HEK293 (cell line): ENCODE results near the gene CRYAB.

ENCODE experiments used
- CTCF ChIA-PET: fragments of 350-600 bp; formaldehyde crosslinking; extraction: SDS; loops from one replicate; lab custom pipeline; 2021; ENCODE audit warnings: antibody characterized with exemption; lab: Yijun Ruan, JAX
- POLR2A ChIA-PET: fragments of 300-600 bp; formaldehyde crosslinking; extraction: SDS; loops from one replicate; lab custom pipeline; 2020; ENCODE audit warnings: antibody characterized with exemption, inconsistent platforms; lab: Yijun Ruan, JAX
- H3K27ac ChIP-seq: fragments of 200-500 bp; sonication (Bioruptor generic); 2 replicates; pipeline ENCODE4 v1.5.1; 2014; ENCODE audit warnings: low read depth, low read length, control low read depth, inconsistent platforms; ENCODE audit errors: extremely low read depth
- H3K36me3 ChIP-seq, 2 experiments: fragments of 200-500 bp in 1 of 2; sonication (Bioruptor generic) in 1 of 2; 1 replicate in 1 of 2; 2 replicates in 1 of 2; pipeline ENCODE4 v1.5.1; 2014 to 2017; ENCODE audit warnings: inconsistent platforms in 2 of 2, low read length in 2 of 2; ENCODE audit not compliant: control insufficient read depth in 2 of 2, insufficient read depth in 1 of 2
- H3K4me1 ChIP-seq: fragments of 200-500 bp; sonication (Bioruptor generic); 2 replicates; pipeline ENCODE4 v1.5.1; 2014; ENCODE audit warnings: mild to moderate bottlenecking, low read length, inconsistent platforms; ENCODE audit not compliant: control insufficient read depth, insufficient read depth
- H3K4me3 ChIP-seq: 2 replicates; pipeline ENCODE4 v1.5.1; 2011; ENCODE audit warnings: low read depth, mild to moderate bottlenecking, control low read depth, low read length, moderate library complexity
- H3K9me3 ChIP-seq: fragments of 200-500 bp; sonication (Bioruptor generic); 2 replicates; pipeline ENCODE4 v1.5.1; 2014; ENCODE audit warnings: low read depth, low read length, inconsistent platforms; ENCODE audit not compliant: control insufficient read depth, insufficient read depth
- ATF2 ChIP-seq: fragments of 450-650 bp; formaldehyde crosslinking; IDR thresholded peaks from 2 replicates; pipeline ENCODE4 v1.5.1; 2016; ENCODE audit warnings: missing biosample characterization, missing genetic modification characterization, low read depth
- EGR2 ChIP-seq: fragments of 450-650 bp; formaldehyde crosslinking; IDR thresholded peaks from 2 replicates; pipeline ENCODE4 v1.5.1; 2016; ENCODE audit warnings: low read depth, missing biosample characterization, missing genetic modification characterization
- GLI2 ChIP-seq: fragments of 450-650 bp; formaldehyde crosslinking; IDR thresholded peaks from 2 replicates; pipeline ENCODE4; 2017; ENCODE audit warnings: missing biosample characterization, missing genetic modification characterization, low read depth, borderline replicate concordance
- GLIS1 ChIP-seq: fragments of 450-650 bp; formaldehyde crosslinking; IDR thresholded peaks from 2 replicates; pipeline ENCODE4 v1.5.1; 2016; ENCODE audit warnings: missing biosample characterization, missing genetic modification characterization
- GLIS2 ChIP-seq: fragments of 450-650 bp; formaldehyde crosslinking; IDR thresholded peaks from 2 replicates; pipeline ENCODE4 v1.5.1; 2016; ENCODE audit warnings: missing biosample characterization, missing genetic modification characterization
- HOXC10 ChIP-seq: sonication (generic); formaldehyde crosslinking; IDR thresholded peaks from 2 replicates; pipeline ENCODE4 v1.8.1; 2023; ENCODE audit warnings: mild to moderate bottlenecking, missing genetic modification reagents
- KLF10 ChIP-seq: fragments of 450-650 bp; IDR thresholded peaks from 2 replicates; pipeline ENCODE4 v1.5.1; 2018; ENCODE audit warnings: missing biosample characterization, mild to moderate bottlenecking, missing genetic modification characterization
- MYNN ChIP-seq: fragments of 450-650 bp; formaldehyde crosslinking; IDR thresholded peaks from 2 replicates; pipeline ENCODE4 v1.5.1; 2016; ENCODE audit warnings: missing biosample characterization, missing genetic modification characterization, borderline replicate concordance
- PRDM4 ChIP-seq: fragments of 450-650 bp; formaldehyde crosslinking; IDR thresholded peaks from 2 replicates; pipeline ENCODE4 v1.5.1; 2017; ENCODE audit warnings: missing biosample characterization, missing genetic modification characterization
- SCRT2 ChIP-seq: fragments of 450-650 bp; formaldehyde crosslinking; IDR thresholded peaks from 2 replicates; pipeline ENCODE4 v1.5.1; 2016; ENCODE audit warnings: missing biosample characterization, missing genetic modification characterization
- SP3 ChIP-seq: fragments of 450-650 bp; formaldehyde crosslinking; IDR thresholded peaks from 2 replicates; pipeline ENCODE4 v1.5.1; 2016; ENCODE audit warnings: missing biosample characterization, missing genetic modification characterization
- SP7 ChIP-seq: fragments of 450-650 bp; formaldehyde crosslinking; IDR thresholded peaks from 2 replicates; pipeline ENCODE4 v1.5.1; 2016; ENCODE audit warnings: missing biosample characterization, missing genetic modification characterization
- TCF7L2 ChIP-seq: IDR thresholded peaks from 2 replicates; pipeline ENCODE4 v1.6.1; 2011; ENCODE audit warnings: low read depth, mild to moderate bottlenecking, inconsistent platforms, low read length, moderate library complexity, borderline replicate concordance
- ZBTB26 ChIP-seq: fragments of 450-650 bp; formaldehyde crosslinking; optimal IDR thresholded peaks from 2 replicates; pipeline ENCODE3; 2016; ENCODE audit warnings: missing biosample characterization, mild to moderate bottlenecking, missing genetic modification characterization
- ZNF132 ChIP-seq: fragments of 450-650 bp; formaldehyde crosslinking; IDR thresholded peaks from 2 replicates; pipeline ENCODE4 v1.5.1; 2017; ENCODE audit warnings: missing biosample characterization, missing genetic modification characterization, borderline replicate concordance
- ZNF146 ChIP-seq: fragments of 450-650 bp; formaldehyde crosslinking; IDR thresholded peaks from 2 replicates; pipeline ENCODE4 v1.5.1; 2016; ENCODE audit warnings: missing biosample characterization, missing genetic modification characterization
- ZNF169 ChIP-seq: fragments of 450-650 bp; formaldehyde crosslinking; IDR thresholded peaks from 2 replicates; pipeline ENCODE4 v1.5.1; 2016; ENCODE audit warnings: missing biosample characterization, missing genetic modification characterization
- ZNF23 ChIP-seq: fragments of 450-650 bp; formaldehyde crosslinking; IDR thresholded peaks from 2 replicates; pipeline ENCODE4 v1.5.1; 2016; ENCODE audit warnings: missing biosample characterization, missing genetic modification characterization, borderline replicate concordance
- ZNF248 ChIP-seq: fragments of 450-650 bp; formaldehyde crosslinking; IDR thresholded peaks from 2 replicates; pipeline ENCODE4 v1.5.1; 2017; ENCODE audit warnings: missing biosample characterization, missing genetic modification characterization
- ZNF26 ChIP-seq: fragments of 450-650 bp; formaldehyde crosslinking; IDR thresholded peaks from 2 replicates; pipeline ENCODE4 v1.5.1; 2016; ENCODE audit warnings: missing biosample characterization, missing genetic modification characterization
- ZNF292 ChIP-seq: fragments of 450-650 bp; formaldehyde crosslinking; IDR thresholded peaks from 2 replicates; pipeline ENCODE4 v1.5.1; 2016; ENCODE audit warnings: low read depth, missing biosample characterization, missing genetic modification characterization, borderline replicate concordance
- ZNF529 ChIP-seq: fragments of 450-650 bp; formaldehyde crosslinking; IDR thresholded peaks from 2 replicates; pipeline ENCODE4 v1.5.1; 2017; ENCODE audit warnings: missing genetic modification characterization, missing biosample characterization; ENCODE audit not compliant: insufficient replicate concordance
- ZNF560 ChIP-seq: fragments of 450-650 bp; formaldehyde crosslinking; IDR thresholded peaks from 2 replicates; pipeline ENCODE4 v1.5.1; 2017; ENCODE audit warnings: missing biosample characterization, missing genetic modification characterization, borderline replicate concordance
- ZNF610 ChIP-seq: fragments of 450-650 bp; formaldehyde crosslinking; IDR thresholded peaks from 2 replicates; pipeline ENCODE4 v1.5.1; 2016; ENCODE audit warnings: missing biosample characterization, missing genetic modification characterization, borderline replicate concordance
- ZNF624 ChIP-seq: fragments of 450-650 bp; formaldehyde crosslinking; IDR thresholded peaks from 2 replicates; pipeline ENCODE4 v1.5.1; 2017; ENCODE audit warnings: missing biosample characterization, missing genetic modification characterization
- ZNF639 ChIP-seq: fragments of 450-650 bp; formaldehyde crosslinking; IDR thresholded peaks from 2 replicates; pipeline ENCODE4 v1.5.1; 2016; ENCODE audit warnings: missing biosample characterization, missing genetic modification characterization
- ZNF654 ChIP-seq: fragments of 450-650 bp; formaldehyde crosslinking; IDR thresholded peaks from 2 replicates; pipeline ENCODE4 v1.5.1; 2016; ENCODE audit warnings: low read depth, missing biosample characterization, missing genetic modification characterization
- ZNF664 ChIP-seq: fragments of 450-650 bp; formaldehyde crosslinking; IDR thresholded peaks from 2 replicates; pipeline ENCODE4 v1.5.1; 2016; ENCODE audit warnings: missing biosample characterization, missing genetic modification characterization
- ZNF791 ChIP-seq: fragments of 450-650 bp; formaldehyde crosslinking; IDR thresholded peaks from 2 replicates; pipeline ENCODE4 v1.5.1; 2016; ENCODE audit warnings: missing biosample characterization, missing genetic modification characterization

The CRYAB gene

GRCh38 chr11:111871693-111872161 is 39.8 kb downstream of the CRYAB start (continued):
- no peak for TF ChIP-seq ZNF560 (tag by site-specific recombination)
- TF ChIP-seq ZNF26, result no peak
- no peak for TF ChIP-seq ZNF169 (tag by site-specific recombination)
- TF ChIP-seq TCF7L2, result no peak
- no peak for TF ChIP-seq PRDM4 (tag by site-specific recombination)
- TF ChIP-seq ZNF292 (tag by site-specific recombination), result no peak
- no peak for TF ChIP-seq GLI2 (tag by site-specific recombination)
- TF ChIP-seq GLIS2 (tag by site-specific recombination), result no peak
- 0 out of 2 replicates have a peak, but pooled peaks have one; percentile 6 for TF ChIP-seq SP7
- no peak for TF ChIP-seq ZNF132
- TF ChIP-seq ATF2 (tag by site-specific recombination), result no peak
- TF ChIP-seq ZNF146 (tag by site-specific recombination), result no peak
- no peak for TF ChIP-seq SCRT2 (tag by site-specific recombination)
- TF ChIP-seq ZNF248, result no peak

GRCh38 chr11:111870886-111871692 is 40.5 kb downstream of the CRYAB start, which contains the start of gene ALG9:
TSS of gene ALG9 (minus strand) at chr11:111871581. CDS start at chr11:111871482, 99 bp downstream.
- POLR2A ChIA-PET, result interaction anchor here (0.5 to 1.8 kb wide), 16 partner anchors 15 to 350 kb away, joined by 3 to 18 read pairs (median 3); no protein-coding TSS in a partner anchor
- H3K27ac ChIP-seq, result peak within 1 kb of the TSS; percentile 66; the same call in 1 of the 2 replicates
- H3K36me3 ChIP-seq, result peaks cover 9 to 43% of the 10 kb centered on the region in 2 experiments; a peak in 2 of 3 replicates
- H3K4me3 ChIP-seq, result peak within 1 kb of the TSS; percentile 89
- H3K4me1 ChIP-seq, result no peaks in the 10 kb centered on the region
- no peaks in the 10 kb centered on the region for H3K9me3 ChIP-seq
- CTCF ChIA-PET, result interaction anchor here (0.6 to 2.8 kb wide), 12 partner anchors 9 to 409 kb away, joined by 3 to 17 read pairs (median 4); partner anchors contain the start of gene DIXDC1
- TF ChIP-seq MYNN (tag by site-specific recombination) (no peak), ZNF791 (tag by site-specific recombination) (no peak), ZNF654 (tag by site-specific recombination) (no peak), ZNF664 (tag by site-specific recombination) (no peak), KLF10 (peak; percentile 46; the same call in 1 of the 2 replicates), ZNF529 (tag by site-specific recombination) (no peak), ZBTB26 (peak; percentile 69), ZNF624 (tag by site-specific recombination) (no peak), SP3 (tag by site-specific recombination) (peak; percentile 70), ZNF23 (tag by site-specific recombination) (no peak), HOXC10 (peak; percentile 79; the same call in 1 of the 2 replicates), EGR2 (tag by site-specific recombination) (no peak), ZNF639 (tag by site-specific recombination) (no peak), GLIS1 (tag by site-specific recombination) (peak; percentile 71), ZNF610 (peak; percentile 41), GLIS2 (tag by site-specific recombination) (peak; percentile 79)
